Raji (cell line): ENCODE results near the gene SKIDA1.

ENCODE experiments used
- POLR2A ChIP-seq: IDR thresholded peaks from 2 replicates; pipeline ENCODE4 v1.6.1; 2011; ENCODE audit warnings: low read depth, low read length, control low read depth; ENCODE audit not compliant: insufficient read depth

SKIDA1 gene

DNA sequence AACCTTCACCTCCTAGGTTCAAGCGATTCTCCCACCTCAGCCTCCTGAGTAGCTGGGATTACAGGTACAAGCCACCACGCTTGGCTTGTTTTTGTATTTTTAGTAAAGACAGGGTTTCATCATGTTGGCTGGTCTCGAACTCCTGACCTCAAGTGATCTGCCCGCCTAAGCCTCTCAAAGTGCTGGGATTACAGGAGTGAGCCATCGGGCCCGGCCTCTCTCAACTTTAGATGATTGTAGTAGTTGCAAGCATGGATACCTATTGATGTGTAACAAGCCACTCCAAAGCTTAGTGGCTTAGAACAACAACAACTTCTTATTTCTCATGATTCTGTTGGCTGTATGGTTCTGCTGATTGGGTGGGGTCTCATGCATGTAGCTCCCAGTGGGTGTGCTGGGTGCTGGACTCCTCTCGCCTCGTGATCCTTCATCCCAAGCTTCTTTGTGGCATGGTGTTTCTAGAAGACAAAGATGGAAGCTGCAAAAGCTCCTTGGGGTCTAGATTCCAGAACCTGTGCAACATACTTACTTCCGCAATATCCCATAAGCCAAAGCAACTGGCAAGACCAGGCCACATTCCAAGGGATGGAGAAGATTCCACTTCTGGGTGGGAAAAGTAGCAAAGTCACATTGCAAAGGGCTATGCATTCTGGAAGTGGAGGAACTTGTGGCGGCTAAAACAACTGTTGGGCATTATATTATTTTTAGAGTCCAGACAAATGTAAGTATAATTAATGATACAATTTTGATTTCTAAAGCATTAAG lies 37.9 kb downstream of the SKIDA1 start:
- no peak for TF ChIP-seq POLR2A

- no peak for TF ChIP-seq POLR2A
These were observed 42.7 kb downstream of the SKIDA1 start for GRCh38 chr10:21482821-21483220.

DNA sequence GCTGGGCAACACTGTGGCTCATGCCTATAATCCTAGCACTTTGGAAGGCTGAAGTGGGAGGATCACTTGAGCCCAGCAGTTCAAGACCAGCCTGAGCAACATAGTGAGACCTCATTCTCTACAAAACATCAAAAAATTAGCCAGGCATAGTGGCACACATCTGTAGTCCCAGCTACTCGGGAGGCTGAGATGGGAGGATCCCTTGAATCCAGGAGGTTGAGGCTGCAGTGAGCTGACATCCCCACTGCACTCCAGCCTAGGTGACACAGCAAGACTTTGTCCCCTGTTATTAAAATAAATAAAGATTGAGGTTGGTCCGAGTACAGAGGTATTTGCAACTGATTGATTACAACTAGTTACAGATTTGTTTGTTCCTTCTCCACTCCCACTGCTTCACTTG lies 44.1 kb downstream of the SKIDA1 start:
- TF ChIP-seq POLR2A, result no peak

- no peak for TF ChIP-seq POLR2A
These were observed 45.7 kb downstream of the SKIDA1 start for GRCh38 chr10:21479570-21480315.

- no peak for TF ChIP-seq POLR2A
These were observed 50.1 kb downstream of the SKIDA1 start for GRCh38 chr10:21475393-21475792.

GRCh38 chr10:21473541-21473940 lies 51.9 kb downstream of the SKIDA1 start:
- TF ChIP-seq POLR2A, result no peak

GRCh38 chr10:21473135-21473534 lies 52.3 kb downstream of the SKIDA1 start:
- TF ChIP-seq POLR2A, result no peak

GRCh38 chr10:21468086-21468485 lies 57.4 kb downstream of the SKIDA1 start:
- TF ChIP-seq POLR2A, result no peak

- TF ChIP-seq POLR2A, result no peak
These were observed 57.8 kb downstream of the SKIDA1 start for GRCh38 chr10:21467633-21468032.

DNA sequence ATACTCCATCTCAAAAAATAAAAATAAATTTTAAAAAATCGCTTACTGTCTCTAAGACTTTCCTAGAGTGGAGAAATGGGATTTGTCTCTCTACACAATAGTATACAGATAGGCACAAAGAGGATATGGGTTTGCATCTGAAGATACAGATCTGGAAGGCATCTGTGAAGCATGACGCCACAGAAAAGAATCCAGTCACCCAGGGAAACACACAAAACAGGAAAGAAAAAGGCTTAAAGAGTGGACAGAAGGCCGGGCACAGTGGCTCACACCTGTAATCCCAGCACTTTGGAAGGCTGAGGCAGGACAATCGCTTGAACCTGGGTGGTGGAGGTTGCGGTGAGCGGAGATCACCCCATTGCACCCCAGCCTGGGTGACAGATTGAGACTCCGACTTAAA lies 61.3 kb downstream of the SKIDA1 start:
- TF ChIP-seq POLR2A, result no peak
